GM19395 (cell line): Measurements from ENCODE around the gene OR6C70.

Source experiments
- ATAC-seq: cut with Tn5 transposase; IDR thresholded peaks from one replicate; pipeline ENCODE4 v1.9.1; 2021; ENCODE audit warnings: mild to moderate bottlenecking, moderate library complexity; ENCODE audit not compliant: unreplicated experiment

Gene OR6C70

DNA sequence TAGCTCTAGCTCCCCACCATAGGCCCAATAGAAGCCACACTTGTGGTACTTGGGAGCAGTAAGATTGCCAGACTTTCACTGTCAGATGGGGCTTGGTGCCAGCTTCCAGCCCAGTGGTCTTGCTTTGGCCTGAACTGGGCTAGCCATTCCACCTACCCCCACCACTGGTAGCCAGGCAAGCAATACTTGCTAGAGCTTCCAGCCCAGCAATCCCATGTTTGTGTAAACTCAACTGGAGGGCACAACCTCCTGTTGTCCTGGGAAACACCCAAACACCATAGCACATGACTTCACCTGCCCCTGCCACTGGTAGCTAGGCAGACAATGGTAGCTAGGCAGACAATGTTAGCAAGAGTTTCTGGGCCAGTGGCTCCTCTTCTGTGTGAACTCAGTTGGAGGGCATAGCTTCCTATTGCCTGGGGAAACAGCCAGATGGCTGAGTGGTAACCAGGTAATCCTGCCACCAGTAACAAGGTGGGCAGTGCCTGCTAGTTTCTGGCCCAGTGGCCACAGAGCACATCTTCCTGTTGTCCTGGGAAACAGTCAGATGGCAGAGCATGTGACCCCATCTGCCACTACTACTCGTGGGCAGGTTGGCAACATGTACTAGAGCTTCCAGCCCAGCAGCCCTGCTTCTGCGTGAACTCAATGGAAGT lies 49.5 kb downstream of the OR6C70 start:
- no peak for ATAC-seq
